Left lung (tissue), 10 donors: ENCODE data around the gene CD4. TPM values are rescaled to one million over a fixed set of nuclear protein-coding genes. Genes with fewer than 3 reads are reported as not detected.

Source experiments
- ATAC-seq: fragments of 200-7000 bp; cut with Tn5 transposase; one replicate; pipeline ENCODE4 v1.9.1; 2020; ENCODE audit warnings: moderate library complexity
- DNase-seq, 4 donors: peaks; one replicate each; pipeline ENCODE4 v3.0.0-alpha.2; 2013 to 2020
- H3K27ac ChIP-seq, 2 donors: fragments of 200-600 bp; sonication (generic) in 1 of 2; one replicate each; pipeline versions ENCODE4 v1.5.0 to v1.8.0; 2020 to 2021
- H3K27me3 ChIP-seq, 2 donors: fragments of 200-600 bp; sonication (generic) in 1 of 2; one replicate each; pipeline versions ENCODE4 v1.5.0 to v1.8.0; 2020 to 2021
- H3K36me3 ChIP-seq, 2 donors: fragments of 200-600 bp; sonication (generic) in 1 of 2; one replicate each; pipeline versions ENCODE4 v1.5.0 to v1.8.0; 2020 to 2021
- H3K4me1 ChIP-seq, 2 donors: fragments of 200-600 bp; one replicate each; pipeline ENCODE4 v1.8.0; 2021
- H3K4me3 ChIP-seq, 2 donors: fragments of 200-600 bp; sonication (generic) in 1 of 2; one replicate each; pipeline versions ENCODE4 v1.5.0 to v1.8.0; 2020 to 2021; ENCODE audit warnings: mild to moderate bottlenecking in 1 of 2
- H3K9me3 ChIP-seq, 2 donors: fragments of 200-600 bp; sonication (generic) in 1 of 2; one replicate each; pipeline versions ENCODE4 v1.5.0 to v1.8.0; 2020 to 2021
- intact Hi-C, 2 donors: fragments of 100-400 bp; cut with DNase I; formaldehyde crosslinking; loops; one replicate each; pipeline versions ENCODE4 v1.11.2 to v1.14.2; 2022
- polyA plus RNA-seq, 6 donors: library from polyadenylated mRNA; unstranded; fragments of 120-200 nt; gene quantifications; one replicate each; pipeline ENCODE4 v1.2.1, GENCODE V29; 2013; ENCODE audit not compliant: insufficient read length in 6 of 6
- total RNA-seq, 2 donors: library from RNA; stranded (reverse); fragmentation: NEBNext Ultra II Directional; extraction: Animal tissue kit (Norgen Biotek cat#: 25700); gene quantifications; one replicate each; pipeline ENCODE4 v1.2.1, GENCODE V29; 2021
- TF ChIP-seq, protein P1 (sequence below), 2 donors: fragments of 200-600 bp; sonication (generic) in 1 of 2; IDR thresholded peaks; one replicate each; pipeline versions ENCODE4 v1.5.0 to v1.8.0; 2021; ENCODE audit warnings: antibody characterized with exemption in 2 of 2
- donor health status: DM: no; HTN: yes; CAD: no.
- donor health status: DM: no; HTN: no; CAD: no.

CD4 gene
- total and polyA plus RNA-seq, 8 donors, result 64.5 to 97.8 (median 92.9) TPM

DNA sequence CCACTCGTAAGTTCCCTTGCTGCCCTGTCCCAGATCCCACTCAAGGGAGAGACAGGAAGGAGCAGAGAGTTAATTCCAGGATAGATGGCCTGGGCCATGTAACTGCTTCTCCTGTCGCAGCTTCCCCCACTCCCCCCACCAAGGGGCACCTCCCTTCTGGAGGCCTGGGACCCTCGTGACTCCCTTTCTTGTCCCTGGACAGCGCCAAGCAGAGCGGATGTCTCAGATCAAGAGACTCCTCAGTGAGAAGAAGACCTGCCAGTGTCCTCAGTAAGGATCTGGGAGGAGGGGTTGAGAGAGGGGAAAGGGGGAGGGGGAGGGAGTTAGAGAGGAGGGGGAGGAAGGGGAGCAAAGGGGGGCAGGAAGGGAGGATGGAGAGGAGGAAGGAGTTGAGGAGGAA lies 29.3 kb downstream of the CD4 start:
- no peak overlapping the region for H3K27ac ChIP-seq
- H3K36me3 ChIP-seq, result peaks cover 0 to 5% of the 10 kb centered on the region in 2 donors
- DNase-seq (no peak), ATAC-seq (no peak)
- H3K9me3 ChIP-seq, result no peaks in the 10 kb centered on the region
- no peak overlapping the region for H3K4me3 ChIP-seq
- intact Hi-C loops, result no loop called here
- peaks cover 0 to 22% of the 10 kb centered on the region in 2 donors for H3K27me3 ChIP-seq
- H3K4me1 ChIP-seq, result peaks cover 0 to 20% of the 10 kb centered on the region in 2 donors
- TF ChIP-seq, protein P1, sequence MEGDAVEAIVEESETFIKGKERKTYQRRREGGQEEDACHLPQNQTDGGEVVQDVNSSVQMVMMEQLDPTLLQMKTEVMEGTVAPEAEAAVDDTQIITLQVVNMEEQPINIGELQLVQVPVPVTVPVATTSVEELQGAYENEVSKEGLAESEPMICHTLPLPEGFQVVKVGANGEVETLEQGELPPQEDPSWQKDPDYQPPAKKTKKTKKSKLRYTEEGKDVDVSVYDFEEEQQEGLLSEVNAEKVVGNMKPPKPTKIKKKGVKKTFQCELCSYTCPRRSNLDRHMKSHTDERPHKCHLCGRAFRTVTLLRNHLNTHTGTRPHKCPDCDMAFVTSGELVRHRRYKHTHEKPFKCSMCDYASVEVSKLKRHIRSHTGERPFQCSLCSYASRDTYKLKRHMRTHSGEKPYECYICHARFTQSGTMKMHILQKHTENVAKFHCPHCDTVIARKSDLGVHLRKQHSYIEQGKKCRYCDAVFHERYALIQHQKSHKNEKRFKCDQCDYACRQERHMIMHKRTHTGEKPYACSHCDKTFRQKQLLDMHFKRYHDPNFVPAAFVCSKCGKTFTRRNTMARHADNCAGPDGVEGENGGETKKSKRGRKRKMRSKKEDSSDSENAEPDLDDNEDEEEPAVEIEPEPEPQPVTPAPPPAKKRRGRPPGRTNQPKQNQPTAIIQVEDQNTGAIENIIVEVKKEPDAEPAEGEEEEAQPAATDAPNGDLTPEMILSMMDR (IDR thresholded peaks at IDR 0.05), result no peak

DNA sequence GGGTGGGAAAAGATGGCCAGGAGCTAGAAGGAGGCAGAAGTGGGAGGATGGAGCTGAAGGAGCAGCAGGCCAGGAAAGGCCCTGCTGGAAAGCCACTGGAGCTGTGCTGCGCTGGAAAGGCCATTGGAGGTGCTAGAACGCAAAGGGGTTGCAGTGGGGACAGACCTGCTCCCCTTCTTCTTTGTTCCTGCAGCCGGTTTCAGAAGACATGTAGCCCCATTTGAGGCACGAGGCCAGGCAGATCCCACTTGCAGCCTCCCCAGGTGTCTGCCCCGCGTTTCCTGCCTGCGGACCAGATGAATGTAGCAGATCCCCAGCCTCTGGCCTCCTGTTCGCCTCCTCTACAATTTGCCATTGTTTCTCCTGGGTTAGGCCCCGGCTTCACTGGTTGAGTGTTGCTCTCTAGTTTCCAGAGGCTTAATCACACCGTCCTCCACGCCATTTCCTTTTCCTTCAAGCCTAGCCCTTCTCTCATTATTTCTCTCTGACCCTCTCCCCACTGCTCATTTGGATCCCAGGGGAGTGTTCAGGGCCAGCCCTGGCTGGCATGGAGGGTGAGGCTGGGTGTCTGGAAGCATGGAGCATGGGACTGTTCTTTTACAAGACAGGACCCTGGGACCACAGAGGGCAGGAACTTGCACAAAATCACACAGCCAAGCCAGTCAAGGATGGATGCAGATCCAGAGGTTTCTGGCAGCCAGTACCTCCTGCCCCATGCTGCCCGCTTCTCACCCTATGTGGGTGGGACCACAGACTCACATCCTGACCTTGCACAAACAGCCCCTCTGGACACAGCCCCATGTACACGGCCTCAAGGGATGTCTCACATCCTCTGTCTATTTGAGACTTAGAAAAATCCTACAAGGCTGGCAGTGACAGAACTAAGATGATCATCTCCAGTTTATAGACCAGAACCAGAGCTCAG lies 30.0 kb downstream of the CD4 start:
- H3K4me1 ChIP-seq, result peaks cover 0 to 20% of the 10 kb centered on the region in 2 donors
- intact Hi-C loops, result no loop called here
- TF ChIP-seq, protein P1 (IDR thresholded peaks at IDR 0.05), result no peak

DNA sequence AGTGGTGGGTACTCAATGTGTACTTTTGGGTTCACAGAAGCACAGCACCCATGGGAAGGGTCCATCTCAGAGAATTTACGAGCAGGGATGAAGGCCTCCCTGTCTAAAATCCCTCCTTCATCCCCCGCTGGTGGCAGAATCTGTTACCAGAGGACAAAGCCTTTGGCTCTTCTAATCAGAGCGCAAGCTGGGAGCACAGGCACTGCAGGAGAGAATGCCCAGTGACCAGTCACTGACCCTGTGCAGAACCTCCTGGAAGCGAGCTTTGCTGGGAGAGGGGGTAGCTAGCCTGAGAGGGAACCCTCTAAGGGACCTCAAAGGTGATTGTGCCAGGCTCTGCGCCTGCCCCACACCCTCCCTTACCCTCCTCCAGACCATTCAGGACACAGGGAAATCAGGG lies 30.8 kb downstream of the CD4 start:
- Histone ChIP-seq H3K9me3 (no peaks in the 10 kb centered on the region), H3K4me3 (no peak overlapping the region), H3K27me3 (peaks cover 0 to 38% of the 10 kb centered on the region in 2 donors), H3K4me1 (peaks cover under 1 to 20% of the 10 kb centered on the region in 2 donors), H3K36me3 (peaks cover 0 to 5% of the 10 kb centered on the region in 2 donors), H3K27ac (no peak overlapping the region)
- ATAC-seq (no peak), DNase-seq (no peak)
- TF ChIP-seq, protein P1 (IDR thresholded peaks at IDR 0.05), result no peak
- intact Hi-C loops, result no loop called here

More for the DNA sequence above, 30.0 kb downstream of the CD4 start:
- Histone ChIP-seq H3K36me3 (peaks cover 0 to 5% of the 10 kb centered on the region in 2 donors), H3K9me3 (no peaks in the 10 kb centered on the region), H3K27me3 (peaks cover 0 to 30% of the 10 kb centered on the region in 2 donors), H3K4me3 (no peak overlapping the region), H3K27ac (no peak overlapping the region)
- DNase-seq, result no peak
- no peak for ATAC-seq

DNA sequence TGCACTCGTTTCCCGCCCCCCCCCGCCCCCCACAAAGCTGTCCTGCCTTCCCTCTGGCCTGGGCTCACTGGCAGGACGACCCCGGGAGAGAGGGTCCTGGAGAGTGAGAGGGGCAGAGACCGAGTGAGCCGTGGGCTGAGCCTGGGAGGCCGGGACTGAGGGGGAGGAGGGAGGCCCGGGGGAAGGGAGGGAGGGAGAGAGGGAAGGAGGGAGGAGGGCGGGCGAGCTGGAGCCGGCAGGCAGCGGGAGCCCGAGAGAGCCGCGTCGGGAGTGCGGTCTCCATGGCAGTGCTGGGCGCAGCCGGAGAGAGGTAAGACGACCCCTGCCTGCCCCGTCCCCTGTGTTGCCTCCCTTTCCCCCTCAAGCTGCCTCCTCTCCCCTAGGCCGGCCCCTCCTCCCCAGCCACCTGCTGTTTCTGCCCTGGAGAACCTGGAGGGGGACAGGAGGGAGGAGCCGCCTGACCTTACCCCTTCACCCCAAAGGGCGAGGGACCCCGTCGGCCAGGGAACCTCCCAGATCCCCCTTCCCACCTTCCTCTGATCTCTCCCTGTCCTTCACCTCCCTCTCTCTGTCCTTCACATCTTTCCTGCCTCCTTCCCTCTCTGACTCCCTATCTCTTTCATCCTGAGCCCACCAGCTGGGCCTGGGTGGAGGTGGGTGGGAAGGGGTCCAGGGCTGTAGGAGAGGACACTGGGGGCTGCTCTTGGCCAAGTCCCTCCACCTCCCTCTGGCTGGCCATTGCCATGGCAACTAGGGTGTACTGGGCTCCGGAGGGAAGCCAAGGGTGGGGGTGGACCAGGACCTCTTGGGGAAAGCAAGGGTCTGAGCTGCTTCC lies 32.5 kb downstream of the CD4 start, which contains the start of gene GPR162:
GPR162 (plus strand) TSS at position 231 of the 835 bp plus-strand sequence. CDS start 2,078 bp downstream, outside the sequence.
- peak; percentile 48 to 85 (median 72) for DNase-seq
- Histone ChIP-seq H3K4me1 (peaks cover 3 to 25% of the 10 kb centered on the region in 2 donors), H3K9me3 (no peaks in the 10 kb centered on the region), H3K27ac (peak within 1 kb of the TSS; percentile 13 to 53), H3K36me3 (no peaks in the 10 kb centered on the region), H3K4me3 (peak within 1 kb of the TSS; percentile 41), H3K27me3 (peaks cover 0 to 54% of the 10 kb centered on the region in 2 donors)
- intact Hi-C loops, result no loop called here
- ATAC-seq, result peak; percentile 60
- TF ChIP-seq, protein P1 (IDR thresholded peaks at IDR 0.05), result no peak
